GM18505 (cell line): ENCODE data around the gene KIAA0930.

Experiments
- ATAC-seq: cut with Tn5 transposase; IDR thresholded peaks from one replicate; pipeline ENCODE4 v1.9.1; 2021; ENCODE audit not compliant: unreplicated experiment
- POLR2A ChIP-seq: IDR thresholded peaks from 4 replicates; pipeline ENCODE4 v1.6.1; 2011; ENCODE audit warnings: borderline replicate concordance; ENCODE audit not compliant: insufficient read depth, insufficient read length; ENCODE audit errors: extremely low read depth

The KIAA0930 gene

DNA sequence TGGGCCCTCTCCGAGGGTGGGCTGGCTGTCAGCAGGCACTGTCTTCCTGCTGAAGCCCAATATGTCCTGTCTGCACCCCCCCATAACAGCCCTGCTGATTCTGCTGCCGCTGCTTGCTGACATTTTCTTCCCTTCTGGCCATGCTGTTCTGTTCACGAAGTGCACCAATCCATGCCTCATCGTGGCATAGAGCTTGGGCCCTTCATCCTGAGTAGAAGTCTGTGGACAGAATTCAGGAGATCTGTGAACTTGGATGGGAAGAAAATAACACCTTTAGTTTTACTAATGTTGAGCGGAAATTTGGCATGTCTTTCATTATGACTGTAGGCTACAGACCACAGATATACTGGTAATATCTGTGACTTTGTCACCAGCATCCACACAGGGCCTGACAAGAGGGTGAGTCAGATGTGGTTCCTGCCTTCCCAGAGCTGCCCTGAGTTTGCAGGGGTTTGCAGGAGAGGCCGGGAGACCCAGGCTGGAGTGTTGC lies 14.1 kb upstream of the KIAA0930 start:
- no peak for TF ChIP-seq POLR2A
- ATAC-seq: no peak

DNA sequence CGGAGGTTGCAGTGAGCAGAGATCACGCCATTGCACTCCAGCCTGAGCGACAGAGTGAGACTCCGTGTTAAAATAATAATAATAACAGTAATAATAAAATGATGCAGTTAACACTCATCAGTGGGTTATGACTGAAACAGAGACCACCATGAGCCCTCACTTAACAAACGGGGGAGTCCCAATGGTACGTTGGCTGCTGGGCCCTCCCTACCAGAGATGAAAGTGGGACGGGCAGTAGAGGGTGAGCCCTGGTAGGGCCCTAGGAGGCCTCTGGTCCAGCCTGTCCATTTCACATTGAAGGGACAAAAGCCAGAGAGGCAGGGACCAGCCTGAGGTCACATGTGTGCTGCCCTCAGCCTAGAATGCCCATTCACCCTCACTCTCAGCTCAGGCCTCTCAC lies 13.7 kb upstream of the KIAA0930 start:
- no peak for TF ChIP-seq POLR2A
- no peak for ATAC-seq

DNA sequence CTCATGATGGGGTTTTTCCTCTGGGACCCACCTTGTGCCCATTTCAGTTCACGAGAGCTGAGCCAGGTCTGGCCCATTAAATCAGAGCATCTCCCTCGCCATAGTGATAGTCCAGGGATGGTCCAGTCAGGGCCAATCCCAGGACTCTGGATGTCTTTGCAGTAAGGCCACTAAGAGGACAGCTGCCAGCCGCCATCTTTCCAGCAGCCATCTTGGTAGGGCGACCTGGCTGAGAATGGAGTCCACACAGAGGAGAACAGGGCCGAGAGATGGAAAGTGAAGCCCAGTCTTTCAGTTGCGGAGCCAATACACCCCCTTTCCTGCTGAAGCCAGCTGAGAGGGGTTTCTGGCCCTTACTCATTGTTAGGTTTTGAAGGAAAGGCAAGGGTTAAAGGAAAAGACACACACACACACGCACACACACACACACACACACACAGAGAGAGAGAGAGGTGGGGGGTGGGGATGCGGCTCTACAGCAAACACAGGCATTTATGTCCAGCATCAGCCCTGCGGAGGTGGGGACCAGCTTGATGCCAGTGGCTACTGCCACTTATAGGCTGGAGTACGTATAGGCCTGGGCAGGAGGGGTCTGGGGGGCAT lies 12.4 kb upstream of the KIAA0930 start:
- ATAC-seq: no peak

DNA sequence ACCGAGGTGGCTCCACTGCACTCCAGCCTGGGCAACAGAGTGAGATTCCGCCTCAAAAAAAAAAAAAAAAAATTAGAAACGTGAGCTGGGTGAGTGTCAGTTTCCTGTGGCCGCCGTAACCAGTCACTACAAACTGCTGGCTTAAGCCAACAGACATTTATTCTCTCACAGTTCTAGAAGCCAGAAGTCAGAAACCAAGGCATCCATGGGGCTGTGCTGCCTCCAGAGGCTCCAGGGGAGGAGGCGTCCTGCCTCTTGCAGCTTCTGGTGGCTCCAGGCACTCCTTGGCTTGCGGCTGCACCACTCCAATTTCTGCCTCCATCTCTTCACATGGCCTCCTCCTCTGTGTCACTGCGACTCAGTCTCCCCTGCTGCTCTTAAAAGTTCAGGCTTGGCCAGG lies 11.1 kb upstream of the KIAA0930 start:
- TF ChIP-seq POLR2A: no peak
- no peak for ATAC-seq

More for the DNA sequence above, 12.4 kb upstream of the KIAA0930 start:
- no peak for TF ChIP-seq POLR2A

DNA sequence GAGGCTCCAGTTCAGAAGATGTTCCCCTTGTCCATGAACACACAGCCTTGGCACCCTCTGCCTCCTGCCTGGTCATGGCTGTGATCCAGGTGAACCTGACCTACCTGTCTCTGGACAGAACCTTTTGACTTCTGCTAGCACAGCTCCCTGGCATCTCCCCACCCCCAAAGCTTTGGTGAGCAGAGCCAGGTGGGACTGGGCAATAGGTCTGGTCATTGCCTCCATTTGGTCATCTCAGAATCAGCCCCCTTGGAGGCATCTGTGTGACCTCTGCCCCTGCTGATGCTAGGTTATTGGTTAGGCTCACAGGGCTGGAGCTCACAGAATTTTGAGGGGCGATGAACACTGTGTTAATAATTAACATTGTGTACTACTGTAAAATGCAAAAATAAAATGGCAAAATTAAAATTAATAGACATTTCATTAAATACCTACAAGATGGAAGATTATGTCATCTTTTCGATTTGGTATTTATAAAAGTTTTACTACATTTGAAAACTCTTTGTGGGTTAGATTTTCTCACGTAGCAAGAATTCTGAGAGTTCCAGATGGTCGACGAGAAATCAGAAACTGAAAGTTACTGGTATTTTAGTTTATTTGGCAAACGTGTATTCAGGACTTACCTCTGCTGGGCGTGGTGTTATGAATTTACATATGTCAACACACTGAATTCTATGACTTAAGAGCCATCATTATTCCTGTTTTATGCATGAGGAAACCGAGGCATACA lies 8.3 kb upstream of the KIAA0930 start:
- no peak for TF ChIP-seq POLR2A
- no peak for ATAC-seq

DNA sequence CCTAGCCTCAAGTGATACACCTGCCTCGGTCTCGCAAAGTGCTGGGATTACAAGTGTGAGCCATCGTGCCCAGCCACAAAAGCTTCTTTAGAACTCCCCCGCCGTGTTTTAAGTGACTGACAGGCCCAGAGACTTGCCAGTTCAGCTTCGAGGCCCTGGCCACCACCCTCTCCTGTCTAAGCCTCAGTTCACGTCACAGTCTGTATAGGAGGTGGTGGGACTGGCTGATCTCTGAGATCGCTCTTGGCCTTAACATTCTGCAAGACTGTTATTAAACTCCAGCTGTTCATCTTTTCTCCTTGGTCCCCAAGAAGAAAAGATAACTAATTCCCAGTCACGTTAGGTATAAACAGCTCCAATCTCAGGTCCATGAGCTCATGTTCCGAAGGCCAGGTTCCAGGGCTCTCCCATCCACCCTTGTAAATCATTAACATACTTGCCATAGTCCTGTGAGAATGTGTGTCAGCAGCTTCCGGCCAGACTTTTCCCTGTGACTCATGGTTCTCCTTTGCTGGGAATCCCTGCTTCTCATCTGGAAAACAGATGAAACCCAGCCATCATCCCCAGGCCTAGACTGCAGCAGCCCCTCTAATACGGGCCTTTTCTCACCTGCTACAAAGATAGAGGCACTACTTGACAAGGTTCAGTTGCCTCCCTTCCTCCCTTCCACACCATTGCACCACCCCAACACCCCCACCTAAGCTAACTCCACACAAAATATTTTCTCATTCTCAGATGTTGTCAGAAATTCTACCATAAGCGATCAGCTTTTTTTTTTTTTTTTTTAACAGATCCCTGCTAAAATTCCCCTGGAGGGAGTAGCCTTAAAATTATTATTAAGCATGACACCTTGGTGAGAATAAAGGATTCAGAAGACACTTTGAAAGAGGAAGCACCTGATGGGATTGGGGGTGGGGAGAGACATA lies 5.6 kb upstream of the KIAA0930 start:
- TF ChIP-seq POLR2A: no peak
- ATAC-seq: no peak

DNA sequence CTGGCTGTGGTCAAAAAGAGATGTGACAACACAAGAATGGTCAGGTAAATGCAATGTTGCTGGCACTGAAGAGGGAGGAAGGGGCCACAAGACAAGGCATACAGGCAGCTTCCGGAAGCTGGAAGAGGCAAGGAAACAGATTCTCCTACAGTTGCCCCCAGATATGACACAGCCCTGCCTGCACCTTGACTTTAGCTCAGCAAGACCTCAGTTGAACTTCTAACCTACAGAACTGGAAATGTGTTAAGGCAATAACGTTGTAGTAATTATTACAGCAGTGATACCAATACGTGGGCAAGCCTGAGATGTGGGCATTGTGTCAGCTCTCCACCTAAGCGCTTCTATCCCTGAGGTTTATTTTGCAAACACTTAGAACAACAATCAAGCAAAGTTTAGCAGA lies 4.2 kb upstream of the KIAA0930 start:
- no peak for ATAC-seq
- TF ChIP-seq POLR2A: no peak

DNA sequence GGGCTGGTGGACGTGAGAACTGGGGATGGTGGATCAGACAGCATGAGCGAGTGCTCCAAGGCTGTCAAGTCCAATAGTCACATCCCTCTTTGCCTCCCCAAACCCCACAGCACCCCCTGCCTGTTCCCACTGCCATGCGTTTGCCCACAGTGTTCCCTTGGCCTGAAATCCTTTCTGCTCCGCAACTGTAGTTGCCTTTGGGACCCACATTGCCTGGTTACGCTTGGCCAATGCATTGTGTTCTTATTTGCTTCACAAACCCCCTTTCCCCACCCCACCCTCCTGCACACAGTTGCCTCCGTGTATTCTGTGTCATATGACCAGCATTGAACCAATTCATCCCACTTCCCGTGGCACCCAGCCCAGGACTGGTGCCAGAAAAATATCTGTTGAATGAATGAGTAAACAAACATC lies 2.1 kb upstream of the KIAA0930 start:
- no peak for ATAC-seq
- TF ChIP-seq POLR2A: no peak

DNA sequence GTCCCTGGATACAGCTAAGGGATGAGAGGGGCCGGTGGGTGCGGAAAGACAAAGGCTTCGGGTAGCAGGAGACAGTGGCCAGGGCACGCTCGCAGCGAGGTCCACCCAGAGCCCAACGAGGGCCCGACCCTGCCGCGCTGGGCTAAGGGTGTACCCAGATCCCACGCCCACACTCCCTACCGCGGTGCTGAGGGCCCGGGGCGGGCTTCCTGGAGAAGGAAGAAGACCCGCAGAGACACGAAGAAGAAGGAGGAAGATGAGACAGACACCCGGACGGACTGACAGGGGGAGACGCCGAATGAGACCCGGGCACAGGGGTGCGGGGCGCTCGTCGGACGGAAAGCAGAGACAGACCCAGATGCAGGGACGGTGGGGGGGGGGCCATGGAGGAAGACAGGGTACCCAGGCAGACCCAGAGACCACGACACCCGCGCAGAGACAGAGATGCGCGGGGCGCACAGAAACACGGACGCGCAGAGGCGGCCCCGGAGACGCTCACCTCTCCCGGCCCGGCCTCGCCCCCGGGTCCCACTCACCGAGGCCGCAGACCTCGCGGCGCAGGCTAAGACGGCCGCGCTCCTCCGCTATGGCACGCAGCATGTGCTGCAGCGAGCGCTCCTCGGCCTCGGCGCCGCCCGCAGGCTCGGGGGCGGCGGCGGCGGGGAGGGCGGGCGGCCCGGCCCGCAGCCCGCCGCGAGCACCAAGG lies 437 bp downstream of the KIAA0930 start:
- ATAC-seq: peak; percentile 30
- TF ChIP-seq POLR2A: no peak

DNA sequence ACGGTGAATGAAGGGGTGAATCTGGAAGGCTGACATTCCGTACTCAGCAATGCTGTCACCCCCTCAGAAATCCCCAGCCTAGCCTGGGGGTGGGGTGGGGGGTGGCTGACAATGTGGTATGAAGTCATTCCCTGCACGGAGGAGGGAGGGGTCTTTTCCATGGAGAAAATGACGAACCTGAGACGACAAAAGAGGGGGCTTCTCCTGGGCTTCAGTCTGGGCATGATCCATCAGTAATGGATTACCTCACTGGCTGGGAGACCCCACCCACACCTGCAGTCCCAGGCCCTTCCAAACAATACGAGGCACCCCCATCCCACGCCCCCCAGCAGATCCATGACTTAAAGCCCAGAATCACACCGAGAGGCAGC lies 1.0 kb downstream of the KIAA0930 start:
- no peak for TF ChIP-seq POLR2A
- no peak for ATAC-seq

DNA sequence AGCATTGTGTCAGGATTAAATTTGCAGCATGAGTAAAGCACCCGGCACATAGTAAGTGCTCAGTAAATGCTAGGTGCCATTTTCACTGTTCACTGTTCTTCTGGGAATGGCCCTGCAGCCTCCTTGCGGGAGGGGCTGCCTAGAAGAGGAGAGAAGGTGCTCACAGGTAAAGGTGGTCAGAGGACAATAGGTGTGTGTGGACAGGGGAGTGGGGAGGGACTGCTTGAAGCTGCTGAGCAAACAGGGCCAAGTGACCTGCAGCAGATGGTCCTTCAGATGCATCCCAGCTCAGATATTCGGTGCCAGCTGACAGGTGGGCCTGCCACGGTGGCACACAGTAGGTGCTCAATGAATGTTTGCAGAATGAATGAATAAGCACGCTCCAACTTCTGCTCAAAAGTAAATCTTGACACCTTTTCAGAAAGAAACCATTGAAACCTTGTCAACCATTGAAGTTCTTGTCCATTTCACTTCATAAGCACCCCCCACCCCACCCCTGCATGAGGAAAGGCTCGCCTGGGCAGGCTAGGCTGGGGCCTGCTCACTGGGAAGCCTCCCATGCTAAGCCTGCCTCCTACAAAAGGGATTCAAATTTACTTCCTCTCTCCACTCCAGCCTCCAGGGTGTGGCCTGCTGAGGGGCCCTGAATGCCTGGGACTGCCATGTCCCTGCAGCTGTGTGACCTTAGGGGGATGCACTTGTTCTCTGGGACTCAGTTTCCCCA lies 1.6 kb downstream of the KIAA0930 start:
- no peak for ATAC-seq
- no peak for TF ChIP-seq POLR2A
